ENCODE results near the gene UFD1.

GRCh38 chr22:19494676-19495173, 15.7 kb upstream of the UFD1 start:
- TF ChIP-seq CTCF (IDR thresholded peaks at IDR 0.05; ENCODE audit: low read depth, low read length) (no peak), EZH2phosphoT487 (IDR thresholded peaks at IDR 0.05; ENCODE audit: low read depth) (no peak)
